ENCODE data around the gene TMEM150C.

TMEM150C gene

GRCh38 chr4:82469791-82470345 lies 91.9 kb downstream of the TMEM150C start:
- no peak for DNase-seq

DNA sequence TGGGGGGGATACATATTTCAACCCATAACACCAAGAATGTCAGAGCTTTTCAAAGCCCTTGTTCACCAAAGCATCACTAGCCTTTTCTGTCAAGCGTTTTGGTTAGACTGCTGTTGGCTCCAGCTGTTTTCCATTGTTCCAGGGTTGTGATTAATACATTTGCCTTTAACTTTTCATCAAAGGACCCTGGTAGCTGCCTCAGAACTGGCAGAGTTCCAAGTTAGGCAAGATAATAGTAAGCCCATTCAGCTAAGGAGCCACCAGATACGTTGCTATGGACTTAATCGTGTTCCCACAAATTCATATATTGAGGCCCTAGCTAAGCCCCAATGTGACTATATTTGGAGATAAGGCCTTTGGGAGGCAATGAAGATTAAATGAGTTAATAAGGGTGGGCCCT lies 94.3 kb downstream of the TMEM150C start:
- peak in 1 of 2 experiments; percentile 3 for DNase-seq

GRCh38 chr4:82463221-82463620 lies 98.6 kb downstream of the TMEM150C start:
- DNase-seq, result no peak

GRCh38 chr4:82462415-82462831 lies 99.4 kb downstream of the TMEM150C start:
- peak; percentile 60 to 91 for DNase-seq

DNA sequence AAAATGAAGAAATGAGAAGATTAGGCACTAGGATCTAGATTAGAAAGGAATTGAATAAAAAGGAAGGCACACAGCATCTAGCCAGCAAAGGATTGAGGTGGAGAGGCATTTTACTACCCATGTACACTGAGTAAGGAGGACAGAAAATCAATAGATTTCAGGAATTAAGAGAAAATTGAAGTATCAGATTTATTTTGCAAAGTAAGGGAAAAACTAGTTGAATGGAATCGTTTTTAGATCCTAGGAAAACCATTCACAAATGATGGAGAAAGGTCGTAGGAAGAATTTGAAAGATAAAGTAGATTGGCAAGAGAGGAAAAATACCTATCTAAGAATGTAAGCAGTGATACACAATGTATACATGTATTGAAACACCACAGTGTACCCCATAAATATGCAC lies 100.1 kb downstream of the TMEM150C start:
- DNase-seq, result no peak

GRCh38 chr4:82458729-82459128 lies 103.1 kb downstream of the TMEM150C start:
- no peak for DNase-seq

DNA sequence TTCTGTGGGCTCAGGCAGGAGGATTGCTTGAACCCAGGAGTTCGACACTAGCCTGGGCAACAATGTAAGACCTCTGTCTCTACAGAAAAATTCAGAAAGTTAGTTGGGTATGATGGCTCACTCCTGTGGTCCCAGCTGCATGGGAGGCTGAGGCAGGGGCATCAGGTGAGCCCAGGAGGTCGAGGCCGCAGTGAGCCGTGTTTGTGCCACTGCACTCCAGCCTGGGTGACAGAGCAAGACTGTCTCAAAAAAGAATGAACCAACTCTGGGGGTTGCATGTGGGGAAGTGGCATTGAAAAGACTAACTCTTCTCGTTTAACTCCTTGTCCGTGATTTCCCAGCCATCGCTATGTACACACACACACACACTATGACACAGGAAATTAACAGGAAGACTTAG lies 104.5 kb downstream of the TMEM150C start:
- DNase-seq, result no peak

GRCh38 chr4:82452026-82452425 lies 109.8 kb downstream of the TMEM150C start:
- DNase-seq, result no peak

DNA sequence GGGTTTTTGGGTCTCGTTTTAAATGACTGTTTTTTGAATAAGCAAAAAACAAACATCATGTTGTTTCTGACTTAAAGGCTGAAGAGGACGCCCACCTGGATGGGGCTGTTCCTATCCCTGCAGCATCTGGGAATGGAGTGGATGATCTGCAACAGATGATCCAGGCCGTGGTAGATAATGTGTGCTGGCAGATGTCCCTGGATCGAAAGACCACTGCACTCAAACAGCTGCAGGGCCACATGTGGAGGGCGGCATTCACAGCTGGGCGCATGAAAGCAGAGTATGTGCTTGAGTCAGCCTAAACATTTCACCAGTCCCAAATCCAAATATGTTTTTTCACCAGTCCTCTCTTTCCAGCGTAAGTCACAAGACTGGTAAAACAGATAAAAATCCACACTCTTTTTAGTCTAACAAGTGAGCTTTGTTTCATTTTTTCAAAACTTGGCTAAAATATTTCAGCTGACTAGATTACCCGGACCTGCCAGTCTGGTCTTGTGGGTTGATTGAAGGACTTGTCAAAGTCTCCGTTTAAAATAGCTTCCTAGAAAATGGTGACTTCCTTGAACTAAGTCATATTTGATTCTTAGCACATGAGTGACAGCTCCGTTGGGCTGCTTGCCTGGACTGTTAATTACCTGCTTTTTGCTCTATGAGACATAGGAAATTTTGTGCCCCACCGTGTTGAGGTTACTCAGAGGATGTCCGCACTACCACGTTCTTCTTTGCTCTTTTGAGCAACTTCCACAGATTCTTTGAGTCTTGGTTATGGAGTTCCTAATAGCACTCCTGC lies 110.6 kb downstream of the TMEM150C start:
- no peak for DNase-seq

GRCh38 chr4:82447886-82448285 lies 113.9 kb downstream of the TMEM150C start:
- no peak for DNase-seq

DNA sequence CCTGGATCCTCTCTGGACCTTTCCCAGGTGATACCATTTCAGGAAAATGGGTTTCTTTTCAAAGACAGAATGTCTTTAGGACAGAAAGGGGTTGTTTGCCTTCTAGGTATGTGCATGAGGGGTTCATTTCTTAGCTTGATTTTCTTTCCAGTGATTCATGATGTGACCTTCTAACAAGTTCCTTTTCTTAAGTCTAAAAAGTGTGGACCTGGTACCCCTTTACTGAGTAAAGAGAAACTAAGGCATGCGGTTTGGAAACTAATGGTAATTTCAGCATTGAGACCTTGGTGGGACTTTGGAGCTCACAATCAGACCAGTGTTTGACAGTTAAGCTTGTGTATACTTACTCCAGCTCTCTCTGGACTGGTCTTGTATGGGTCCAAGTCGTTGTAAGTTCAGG lies 122.7 kb downstream of the TMEM150C start:
- no peak for DNase-seq

- no peak for DNase-seq
Measured at GRCh38 chr4:82437285-82438005, 124.3 kb downstream of the TMEM150C start.

GRCh38 chr4:82436780-82437179 lies 125.0 kb downstream of the TMEM150C start:
- no peak for DNase-seq

- DNase-seq, result no peak
Measured at GRCh38 chr4:82436130-82436529, 125.7 kb downstream of the TMEM150C start.

DNA sequence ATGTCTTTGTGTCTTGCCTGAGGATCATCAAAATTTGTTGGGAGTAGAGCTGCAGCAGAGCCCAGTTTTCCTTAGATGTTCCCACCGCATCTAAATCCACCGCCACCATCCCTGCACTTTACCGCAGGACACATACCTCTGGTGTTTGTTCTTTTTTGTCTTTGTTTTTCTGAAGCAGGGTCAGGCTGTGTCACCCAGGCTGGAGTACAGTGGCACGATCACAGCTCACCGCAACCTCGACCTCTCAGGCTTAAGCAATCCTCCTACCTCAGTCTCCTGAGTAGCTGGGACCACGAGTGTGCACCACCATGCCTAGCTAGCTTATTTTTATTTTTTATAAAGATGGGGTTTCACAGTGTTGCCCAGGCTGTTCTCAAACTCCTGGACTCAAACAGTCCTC lies 126.8 kb downstream of the TMEM150C start:
- no peak for DNase-seq

GRCh38 chr4:82433791-82434190 lies 128.0 kb downstream of the TMEM150C start:
- DNase-seq, result no peak

Data from NCI-H446 (cell line).